LNCaP clone FGC (cell line): ENCODE data around the gene B4GALT2.

ENCODE experiments used
- DNase-seq: peaks from one replicate; pipeline ENCODE4 v3.0.0-alpha.2; 2011; ENCODE audit warnings: low read depth
- H3K4me3 ChIP-seq: 2 replicates; pipeline ENCODE4 v1.5.1; 2011; ENCODE audit warnings: mild to moderate bottlenecking, low read depth, low read length, control low read depth
- TF ChIP-seq, protein P1 (sequence below): IDR thresholded peaks from 2 replicates; pipeline ENCODE4 v1.5.1; 2012; ENCODE audit warnings: mild to moderate bottlenecking; ENCODE audit not compliant: control insufficient read depth, insufficient read depth; ENCODE audit errors: extremely low read depth

The B4GALT2 gene

DNA sequence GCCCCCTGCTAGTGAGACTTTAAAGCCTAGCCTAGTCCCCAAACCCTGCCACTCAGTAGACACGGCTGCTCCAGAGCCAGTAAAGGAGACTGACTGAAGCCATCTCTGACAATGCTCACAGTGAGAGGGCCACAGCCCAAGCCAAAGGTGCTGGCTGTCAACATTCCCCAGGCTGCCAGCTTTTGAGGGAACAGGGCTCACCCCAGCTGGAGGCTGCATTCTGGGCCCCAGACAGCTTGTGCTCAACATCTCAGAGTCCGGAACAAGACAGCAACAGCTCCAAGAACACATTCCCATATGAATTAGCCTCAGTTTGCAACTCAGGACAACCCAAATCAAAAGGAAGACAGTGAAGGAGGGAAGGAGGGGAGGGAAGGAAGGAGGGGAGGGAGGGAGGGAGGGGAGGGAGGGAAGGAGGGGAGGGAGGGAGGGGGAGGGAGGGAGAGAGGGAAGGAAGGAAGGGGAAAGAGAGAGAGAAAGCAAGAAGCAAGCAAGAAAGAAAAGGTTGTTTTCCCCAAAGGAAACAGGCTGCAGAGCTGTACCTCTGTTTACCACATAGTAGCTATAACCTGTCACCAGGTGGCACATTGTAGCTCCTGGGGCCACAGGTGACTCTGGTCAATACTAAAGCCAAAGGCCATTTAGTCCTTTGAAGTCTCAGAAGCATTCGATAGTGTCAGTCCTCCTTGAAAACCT is 40.0 kb upstream of the B4GALT2 start:
- no peak overlapping the region for H3K4me3 ChIP-seq
- TF ChIP-seq, protein P1, sequence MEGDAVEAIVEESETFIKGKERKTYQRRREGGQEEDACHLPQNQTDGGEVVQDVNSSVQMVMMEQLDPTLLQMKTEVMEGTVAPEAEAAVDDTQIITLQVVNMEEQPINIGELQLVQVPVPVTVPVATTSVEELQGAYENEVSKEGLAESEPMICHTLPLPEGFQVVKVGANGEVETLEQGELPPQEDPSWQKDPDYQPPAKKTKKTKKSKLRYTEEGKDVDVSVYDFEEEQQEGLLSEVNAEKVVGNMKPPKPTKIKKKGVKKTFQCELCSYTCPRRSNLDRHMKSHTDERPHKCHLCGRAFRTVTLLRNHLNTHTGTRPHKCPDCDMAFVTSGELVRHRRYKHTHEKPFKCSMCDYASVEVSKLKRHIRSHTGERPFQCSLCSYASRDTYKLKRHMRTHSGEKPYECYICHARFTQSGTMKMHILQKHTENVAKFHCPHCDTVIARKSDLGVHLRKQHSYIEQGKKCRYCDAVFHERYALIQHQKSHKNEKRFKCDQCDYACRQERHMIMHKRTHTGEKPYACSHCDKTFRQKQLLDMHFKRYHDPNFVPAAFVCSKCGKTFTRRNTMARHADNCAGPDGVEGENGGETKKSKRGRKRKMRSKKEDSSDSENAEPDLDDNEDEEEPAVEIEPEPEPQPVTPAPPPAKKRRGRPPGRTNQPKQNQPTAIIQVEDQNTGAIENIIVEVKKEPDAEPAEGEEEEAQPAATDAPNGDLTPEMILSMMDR, result no peak
- no peak for DNase-seq

DNA sequence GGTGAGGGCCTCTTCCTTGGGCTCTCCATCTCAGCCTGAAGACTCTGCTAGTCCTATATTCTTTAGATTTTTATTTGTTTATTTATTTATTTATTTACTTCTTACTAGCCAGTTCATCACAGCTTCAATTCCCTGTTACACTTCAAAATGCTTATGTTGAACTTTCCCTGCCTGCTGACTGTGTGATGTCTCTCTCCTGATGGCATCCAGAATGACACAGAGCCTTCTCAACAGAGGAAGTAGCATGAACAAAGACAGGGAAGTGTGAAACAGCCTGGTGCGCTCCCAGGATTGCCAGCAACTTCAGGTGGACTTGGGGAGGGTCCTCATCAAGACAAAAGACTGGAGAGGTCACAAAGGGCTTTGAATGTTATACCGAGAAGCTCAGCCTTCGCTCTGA is 36.6 kb upstream of the B4GALT2 start:
- H3K4me3 ChIP-seq, result no peak overlapping the region
- TF ChIP-seq, protein P1, result no peak
- no peak for DNase-seq

DNA sequence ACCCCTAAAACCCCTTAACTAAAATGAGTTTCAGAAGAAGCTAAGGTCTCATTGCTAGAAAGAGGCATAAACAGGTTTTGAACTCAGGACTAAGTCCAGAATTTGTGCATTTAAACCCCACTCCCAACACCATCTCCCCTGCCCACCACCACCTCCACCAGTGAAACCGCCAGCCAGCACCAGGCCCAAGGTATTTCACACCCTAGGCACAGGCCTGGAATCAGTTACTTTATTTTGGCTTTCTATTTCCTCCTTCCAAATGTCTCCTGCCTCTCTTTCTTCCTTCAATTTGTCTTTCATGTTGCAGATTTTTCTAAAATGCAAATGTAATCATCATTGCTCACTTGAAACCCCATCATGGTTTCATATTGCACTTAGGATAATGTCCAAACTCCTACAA is 34.1 kb upstream of the B4GALT2 start:
- TF ChIP-seq, protein P1, result no peak
- no peak for DNase-seq

DNA sequence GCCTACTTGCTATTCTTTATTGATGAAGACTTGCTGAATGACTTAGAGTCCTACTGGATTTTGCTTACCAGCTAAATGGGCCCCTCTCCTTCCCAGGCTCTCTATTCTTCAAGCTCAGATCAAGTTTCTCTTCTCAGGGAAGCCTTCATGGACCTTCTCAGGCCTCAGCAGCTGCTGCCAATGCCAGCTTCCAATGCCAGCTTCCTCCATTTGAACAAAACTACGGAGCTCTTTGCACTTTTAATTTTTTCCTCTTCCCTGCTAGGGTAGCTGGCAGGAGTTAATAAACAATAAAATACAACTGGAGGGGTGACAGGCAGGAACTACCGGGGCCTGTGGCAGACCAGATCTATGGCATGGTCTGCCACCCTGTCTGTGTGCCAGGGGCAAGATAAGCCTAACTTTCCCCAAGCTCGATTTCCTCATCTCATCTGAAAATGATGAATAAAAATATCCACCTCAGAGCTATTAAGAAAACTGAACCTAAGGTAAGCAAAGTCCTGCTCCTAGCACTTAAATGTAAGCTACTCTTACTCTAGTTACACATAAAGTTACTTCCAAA is 33.3 kb upstream of the B4GALT2 start:
- DNase-seq, result no peak
- TF ChIP-seq, protein P1, result no peak
- peak overlapping the region; percentile 96 for H3K4me3 ChIP-seq

More for the DNA sequence above, 34.1 kb upstream of the B4GALT2 start:
- no peak overlapping the region for H3K4me3 ChIP-seq

DNA sequence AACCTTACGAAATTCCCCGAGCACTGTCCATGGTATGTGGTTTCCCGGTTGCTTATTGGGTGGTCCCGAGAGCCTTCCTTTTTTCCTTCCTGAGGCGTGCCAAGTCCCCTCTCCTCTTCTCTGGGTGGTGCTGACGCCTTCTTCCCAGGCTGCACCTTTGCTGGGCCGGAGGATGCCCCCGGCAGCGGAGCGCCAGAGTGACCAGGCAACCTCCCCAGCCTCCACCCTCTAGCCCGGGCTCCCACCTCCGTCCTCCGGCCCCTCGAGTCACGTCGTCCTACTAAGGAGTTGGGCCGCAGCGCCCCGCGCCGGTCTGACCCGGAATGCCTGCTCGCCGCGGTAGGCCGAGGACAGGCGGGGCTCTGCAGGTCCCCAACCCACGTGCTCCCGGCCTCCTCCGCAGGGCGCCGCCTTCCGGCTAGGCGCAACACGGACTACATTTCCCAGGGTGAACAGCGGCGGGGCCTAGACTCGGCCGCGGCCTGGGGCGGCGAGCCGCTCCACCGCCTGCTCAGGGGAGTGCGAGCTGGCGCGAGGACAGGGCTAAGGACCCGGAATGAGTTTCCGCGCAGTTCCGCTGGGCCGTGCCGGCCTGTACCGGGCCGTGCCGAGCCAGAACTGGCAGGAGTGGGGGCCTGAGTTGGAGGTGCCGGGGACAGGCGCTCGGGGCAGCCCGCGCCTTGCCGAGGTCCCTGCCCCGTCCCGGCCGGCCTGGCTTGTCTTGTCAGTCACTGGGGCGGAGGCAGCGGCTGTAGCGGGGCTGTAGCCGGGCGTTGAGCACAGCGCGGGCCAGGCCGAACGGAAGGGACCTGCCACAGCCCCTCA is 32.6 kb upstream of the B4GALT2 start, which contains the start of gene IPO13:
Gene IPO13, plus strand, starts transcription at position 715 of the 825 bp plus-strand sequence. CDS start 651 bp downstream, outside the sequence.
- TF ChIP-seq, protein P1, result peak; percentile 61
- H3K4me3 ChIP-seq, result peak within 1 kb of the TSS; percentile 96
- DNase-seq, result peak; percentile 88

DNA sequence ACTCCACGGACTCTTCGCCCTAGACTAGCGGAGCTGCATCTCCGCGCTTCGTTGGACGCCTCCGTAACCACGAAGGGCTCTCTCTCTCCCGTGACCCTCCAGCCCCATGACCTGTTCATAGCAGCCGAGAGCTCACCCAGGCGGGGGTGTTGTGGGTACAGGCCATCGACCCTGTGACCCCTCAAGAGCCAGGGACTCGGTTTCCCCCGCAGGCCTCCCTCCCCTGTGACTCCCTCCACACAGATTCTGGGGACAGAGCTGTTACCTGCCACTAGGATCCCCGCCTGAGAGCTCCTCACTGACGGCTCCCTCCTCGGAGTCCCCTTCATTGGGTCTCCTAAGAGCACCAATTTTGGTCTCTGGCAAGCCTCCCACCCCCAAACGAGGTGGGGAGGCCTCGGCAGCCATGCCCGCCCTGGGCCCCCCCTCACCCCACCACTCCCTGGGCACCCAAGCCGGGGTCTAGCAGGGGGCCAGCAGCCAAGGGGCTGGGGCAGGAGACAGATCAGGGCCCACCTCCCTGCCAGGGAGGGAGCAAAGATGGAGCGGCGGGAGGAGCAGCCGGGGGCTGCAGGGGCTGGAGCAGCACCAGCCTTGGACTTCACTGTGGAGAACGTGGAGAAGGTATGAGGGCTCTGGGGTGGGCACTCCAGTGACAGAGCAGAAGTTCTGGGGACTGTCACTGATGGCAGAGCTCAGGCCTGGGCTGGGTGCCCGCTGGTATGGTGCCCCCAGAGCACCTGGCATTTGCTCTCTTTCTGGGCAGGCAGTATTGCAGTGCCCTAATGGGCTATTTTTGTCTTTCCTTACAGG is 31.7 kb upstream of the B4GALT2 start:
- peak overlapping the region; percentile 96 for H3K4me3 ChIP-seq
- TF ChIP-seq, protein P1, result no peak
- DNase-seq, result no peak
